ENCODE data around the gene TBC1D5. TPM values are rescaled to one million over a fixed set of nuclear protein-coding genes. Genes with fewer than 3 reads are reported as not detected.

The TBC1D5 gene
- total RNA-seq, 1 experiment from 2014 or later: 26.1 TPM

DNA sequence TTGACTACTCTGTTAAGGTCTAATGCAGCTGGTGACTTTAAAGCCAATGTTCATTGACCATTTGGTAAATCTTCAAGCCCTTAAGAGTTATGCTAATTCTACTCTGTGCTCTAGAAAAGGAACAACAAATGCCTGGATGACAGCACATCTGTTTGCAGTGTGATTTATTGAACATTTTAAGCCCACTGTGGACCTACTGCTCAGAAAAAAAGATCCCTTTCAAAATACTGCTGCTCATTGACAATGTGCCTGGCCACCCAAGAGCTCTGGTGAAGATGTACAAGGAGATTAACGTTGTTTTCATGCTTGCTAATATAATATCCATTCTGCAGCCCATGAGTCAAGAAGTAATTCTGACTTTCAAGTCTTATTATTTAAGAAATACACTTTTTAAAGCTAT, 110.8 kb downstream of the TBC1D5 start:
- no peak for ATAC-seq
- CTCF ChIA-PET: interaction anchor here (1.7 kb wide), 1 partner anchor 13 kb away, joined by 7 read pairs; no protein-coding TSS in a partner anchor
- no peak for DNase-seq (ENCODE audit: low spot score)
- Mint-ChIP-seq H3K4me3 (no peak overlapping the region), H3K27ac (no peak overlapping the region), H3K9me3 (peaks cover 6% of the 10 kb centered on the region; the same call in 1 of the 2 replicates), H3K36me3 (no peaks in the 10 kb centered on the region), H3K4me1 (peaks cover 18% of the 10 kb centered on the region), H3K27me3 (ENCODE audit: low read depth) (no peaks in the 10 kb centered on the region)
- POLR2A ChIA-PET: no interaction called here
- TF ChIP-seq ATF2 (CRISPR knock-in tag; IDR thresholded peaks at IDR 0.05; ENCODE audit: borderline replicate concordance, low read depth) (no peak), ZNF121 (CRISPR knock-in tag; IDR thresholded peaks at IDR 0.05) (no peak), ZBTB21 (CRISPR knock-in tag; IDR thresholded peaks at IDR 0.05; ENCODE audit: borderline replicate concordance) (no peak), FOXK1 (CRISPR knock-in tag; IDR thresholded peaks at IDR 0.05) (no peak), PRDM15 (CRISPR knock-in tag; IDR thresholded peaks at IDR 0.05) (no peak), ZNF263 (CRISPR knock-in tag; IDR thresholded peaks at IDR 0.05; ENCODE audit: low read depth) (no peak), ELF4 (CRISPR knock-in tag; IDR thresholded peaks at IDR 0.05; ENCODE audit: low read depth) (no peak), MXD4 (CRISPR knock-in tag; IDR thresholded peaks at IDR 0.05; ENCODE audit: borderline replicate concordance) (no peak), KAT7 (CRISPR knock-in tag; IDR thresholded peaks at IDR 0.05; ENCODE audit: borderline replicate concordance) (no peak), NFYB (CRISPR knock-in tag; conservative IDR thresholded peaks at IDR 0.05; ENCODE audit: low read depth) (no peak), NFE2L1 (CRISPR knock-in tag; IDR thresholded peaks at IDR 0.05) (no peak), JUN (CRISPR knock-in tag; IDR thresholded peaks at IDR 0.05) (no peak), ZNF423 (CRISPR knock-in tag; IDR thresholded peaks at IDR 0.05) (no peak)
- TF ChIP-seq, protein P1, sequence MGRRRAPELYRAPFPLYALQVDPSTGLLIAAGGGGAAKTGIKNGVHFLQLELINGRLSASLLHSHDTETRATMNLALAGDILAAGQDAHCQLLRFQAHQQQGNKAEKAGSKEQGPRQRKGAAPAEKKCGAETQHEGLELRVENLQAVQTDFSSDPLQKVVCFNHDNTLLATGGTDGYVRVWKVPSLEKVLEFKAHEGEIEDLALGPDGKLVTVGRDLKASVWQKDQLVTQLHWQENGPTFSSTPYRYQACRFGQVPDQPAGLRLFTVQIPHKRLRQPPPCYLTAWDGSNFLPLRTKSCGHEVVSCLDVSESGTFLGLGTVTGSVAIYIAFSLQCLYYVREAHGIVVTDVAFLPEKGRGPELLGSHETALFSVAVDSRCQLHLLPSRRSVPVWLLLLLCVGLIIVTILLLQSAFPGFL (CRISPR knock-in tag; IDR thresholded peaks at IDR 0.05; ENCODE audit: borderline replicate concordance): no peak
- TF ChIP-seq, protein P2, sequence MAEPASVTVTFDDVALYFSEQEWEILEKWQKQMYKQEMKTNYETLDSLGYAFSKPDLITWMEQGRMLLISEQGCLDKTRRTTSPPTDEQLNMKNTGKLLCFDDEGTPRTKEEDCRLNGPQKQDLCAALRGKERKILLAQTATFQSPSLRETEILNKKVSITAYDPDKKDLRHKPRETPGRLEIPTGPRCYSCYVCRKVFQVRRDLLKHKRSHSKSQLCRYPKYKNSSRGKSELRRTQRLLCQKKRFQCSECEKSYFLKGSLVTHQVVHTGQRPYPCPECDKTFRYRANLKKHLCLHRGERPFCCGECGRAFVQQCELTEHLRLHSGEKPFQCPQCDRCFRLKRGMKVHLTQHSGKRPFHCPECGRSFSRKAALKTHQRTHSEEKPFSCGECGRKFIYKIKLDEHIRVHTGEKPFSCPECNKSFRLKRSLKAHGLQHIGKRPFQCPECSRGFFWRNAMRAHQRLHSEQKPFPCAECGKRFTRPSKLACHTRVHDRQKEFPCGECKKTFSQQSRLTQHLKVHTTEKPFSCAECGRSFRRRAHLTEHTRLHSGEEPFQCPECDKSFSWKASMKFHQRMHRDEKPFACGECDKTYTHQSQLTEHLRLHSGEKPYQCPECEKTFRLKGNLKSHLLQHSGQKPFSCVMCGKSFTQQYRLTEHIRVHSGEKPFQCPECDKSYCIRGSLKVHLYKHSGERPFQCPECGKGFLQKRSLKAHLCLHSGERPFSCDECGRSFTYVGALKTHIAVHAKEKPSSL (CRISPR knock-in tag; conservative IDR thresholded peaks at IDR 0.05): no peak

GRCh38 chr3:17629400-17629799, 113.0 kb downstream of the TBC1D5 start:
- POLR2A ChIA-PET: no interaction called here
- Mint-ChIP-seq H3K4me1 (peaks cover 41% of the 10 kb centered on the region), H3K36me3 (no peaks in the 10 kb centered on the region), H3K9me3 (peaks cover 6% of the 10 kb centered on the region; the same call in 1 of the 2 replicates), H3K27ac (no peak overlapping the region), H3K27me3 (ENCODE audit: low read depth) (no peaks in the 10 kb centered on the region), H3K4me3 (no peak overlapping the region)
- ATAC-seq (no peak), DNase-seq (ENCODE audit: low spot score) (no peak)
- CTCF ChIA-PET: no interaction called here
- TF ChIP-seq E2F4 (CRISPR knock-in tag; IDR thresholded peaks at IDR 0.05; ENCODE audit: borderline replicate concordance, low read depth): no peak
- TF ChIP-seq MXD4 (CRISPR knock-in tag; IDR thresholded peaks at IDR 0.05; ENCODE audit: borderline replicate concordance): no peak
- no peak for TF ChIP-seq GABPB1 (CRISPR knock-in tag; IDR thresholded peaks at IDR 0.05)
- no peak for TF ChIP-seq NR3C1 (CRISPR knock-in tag; conservative IDR thresholded peaks at IDR 0.05; ENCODE audit: low read depth)
- TF ChIP-seq SMAD4 (CRISPR knock-in tag; IDR thresholded peaks at IDR 0.05): no peak
- no peak for TF ChIP-seq ZBTB21 (CRISPR knock-in tag; IDR thresholded peaks at IDR 0.05; ENCODE audit: borderline replicate concordance)
- TF ChIP-seq EMX1 (CRISPR knock-in tag; IDR thresholded peaks at IDR 0.05): no peak
- no peak for TF ChIP-seq GTF2I (CRISPR knock-in tag; conservative IDR thresholded peaks at IDR 0.05)
- no peak for TF ChIP-seq NR2C2 (CRISPR knock-in tag; IDR thresholded peaks at IDR 0.05)
- no peak for TF ChIP-seq ERG (CRISPR knock-in tag; IDR thresholded peaks at IDR 0.05)
- TF ChIP-seq, protein P3, sequence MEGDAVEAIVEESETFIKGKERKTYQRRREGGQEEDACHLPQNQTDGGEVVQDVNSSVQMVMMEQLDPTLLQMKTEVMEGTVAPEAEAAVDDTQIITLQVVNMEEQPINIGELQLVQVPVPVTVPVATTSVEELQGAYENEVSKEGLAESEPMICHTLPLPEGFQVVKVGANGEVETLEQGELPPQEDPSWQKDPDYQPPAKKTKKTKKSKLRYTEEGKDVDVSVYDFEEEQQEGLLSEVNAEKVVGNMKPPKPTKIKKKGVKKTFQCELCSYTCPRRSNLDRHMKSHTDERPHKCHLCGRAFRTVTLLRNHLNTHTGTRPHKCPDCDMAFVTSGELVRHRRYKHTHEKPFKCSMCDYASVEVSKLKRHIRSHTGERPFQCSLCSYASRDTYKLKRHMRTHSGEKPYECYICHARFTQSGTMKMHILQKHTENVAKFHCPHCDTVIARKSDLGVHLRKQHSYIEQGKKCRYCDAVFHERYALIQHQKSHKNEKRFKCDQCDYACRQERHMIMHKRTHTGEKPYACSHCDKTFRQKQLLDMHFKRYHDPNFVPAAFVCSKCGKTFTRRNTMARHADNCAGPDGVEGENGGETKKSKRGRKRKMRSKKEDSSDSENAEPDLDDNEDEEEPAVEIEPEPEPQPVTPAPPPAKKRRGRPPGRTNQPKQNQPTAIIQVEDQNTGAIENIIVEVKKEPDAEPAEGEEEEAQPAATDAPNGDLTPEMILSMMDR (IDR thresholded peaks at IDR 0.05): no peak
- no peak for TF ChIP-seq ZNF423 (CRISPR knock-in tag; IDR thresholded peaks at IDR 0.05)

Measured in WTC11 (cell line).